NCI-H446 treated with DMSO at 0.1 percent for 48 hours (cell line): ENCODE measurements around the gene PCDHA5.
"Not testable (repeated sequence)": the region's sequence is repeated elsewhere in the genome, so short reads cannot be mapped to it uniquely, and the experiment has no call there.

Experiments
- DNase-seq: peaks from one replicate; lab custom pipeline; 2025; lab: John Stamatoyannopoulos, UW

The PCDHA5 gene

DNA sequence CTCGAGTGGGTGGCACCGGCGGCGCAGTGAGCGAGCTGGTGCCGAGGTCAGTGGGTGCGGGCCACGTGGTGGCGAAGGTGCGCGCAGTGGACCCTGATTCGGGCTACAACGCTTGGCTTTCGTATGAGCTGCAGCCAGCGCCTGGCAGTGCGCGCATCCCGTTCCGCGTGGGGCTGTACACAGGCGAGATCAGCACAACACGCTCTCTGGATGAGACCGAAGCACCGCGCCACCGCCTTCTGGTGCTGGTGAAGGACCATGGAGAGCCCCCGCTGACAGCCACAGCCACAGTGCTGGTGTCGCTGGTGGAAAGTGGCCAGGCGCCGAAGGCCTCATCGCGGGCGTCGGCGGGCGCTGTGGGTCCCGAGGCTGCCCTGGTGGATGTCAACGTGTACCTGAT, 2.1 kb downstream of the PCDHA5 start:
- DNase-seq = no peak

- DNase-seq = peak; percentile 23
Measured at GRCh38 chr5:140827704-140828361, 6.4 kb downstream of the PCDHA5 start, which contains the start of gene PCDHA6. PCDHA6 (plus strand) TSS chr5:140827960; CDS start chr5:140828092, 132 bp downstream.

DNA sequence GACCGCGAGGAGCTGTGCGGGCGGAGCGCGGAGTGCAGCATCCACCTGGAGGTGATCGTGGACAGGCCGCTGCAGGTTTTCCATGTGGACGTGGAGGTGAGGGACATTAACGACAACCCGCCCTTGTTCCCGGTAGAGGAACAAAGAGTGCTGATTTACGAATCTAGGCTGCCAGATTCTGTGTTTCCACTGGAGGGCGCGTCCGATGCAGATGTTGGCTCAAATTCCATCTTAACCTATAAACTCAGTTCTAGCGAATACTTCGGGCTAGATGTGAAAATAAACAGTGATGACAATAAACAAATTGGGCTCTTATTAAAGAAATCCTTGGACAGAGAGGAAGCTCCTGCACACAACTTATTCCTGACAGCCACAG, 6.9 kb downstream of the PCDHA5 start:
- peak; percentile 19 for DNase-seq

GRCh38 chr5:140829511-140830501, 8.4 kb downstream of the PCDHA5 start:
- DNase-seq = not testable (repeated sequence)

DNA sequence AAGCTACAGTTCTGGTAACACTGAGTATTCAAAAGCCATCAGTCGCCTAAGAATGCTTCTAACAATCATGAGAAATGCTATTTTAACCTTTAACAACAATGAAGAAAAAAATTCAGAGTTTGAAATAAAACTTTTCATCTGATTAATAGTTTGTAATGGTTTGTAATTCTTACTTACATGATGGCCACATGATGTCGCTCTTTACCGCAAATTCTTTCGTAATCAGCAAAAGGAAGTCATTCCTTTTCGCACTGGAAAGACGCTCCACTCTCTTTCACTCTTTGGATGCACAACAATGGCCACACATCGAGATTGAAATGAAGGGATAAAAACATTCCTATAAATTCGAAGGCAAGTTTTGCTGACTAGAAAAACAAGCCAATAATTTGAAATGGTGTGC, 12.6 kb downstream of the PCDHA5 start, which contains the start of gene PCDHA7:
TSS of gene PCDHA7 (plus strand) at position 277 of the 400 bp plus-strand sequence. CDS start at position 392, 115 bp downstream.
- no peak for DNase-seq

DNA sequence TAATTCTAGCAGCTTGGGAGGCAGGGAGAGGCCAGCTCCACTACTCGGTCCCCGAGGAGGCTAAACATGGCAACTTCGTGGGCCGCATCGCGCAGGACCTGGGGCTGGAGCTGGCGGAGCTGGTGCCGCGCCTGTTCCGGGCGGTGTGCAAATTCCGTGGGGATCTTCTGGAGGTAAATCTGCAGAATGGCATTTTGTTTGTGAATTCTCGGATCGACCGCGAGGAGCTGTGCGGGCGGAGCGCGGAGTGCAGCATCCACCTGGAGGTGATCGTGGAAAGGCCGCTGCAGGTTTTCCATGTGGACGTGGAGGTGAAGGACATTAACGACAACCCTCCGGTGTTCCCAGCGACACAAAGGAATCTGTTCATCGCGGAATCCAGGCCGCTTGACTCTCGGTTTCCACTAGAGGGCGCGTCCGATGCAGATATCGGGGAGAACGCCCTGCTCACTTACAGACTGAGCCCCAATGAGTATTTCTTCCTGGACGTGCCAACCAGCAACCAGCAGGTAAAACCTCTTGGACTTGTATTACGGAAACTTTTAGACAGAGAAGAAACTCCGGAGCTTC, 13.1 kb downstream of the PCDHA5 start:
- DNase-seq = not testable (repeated sequence)

GRCh38 chr5:140835622-140836510, 14.5 kb downstream of the PCDHA5 start:
- no peak for DNase-seq

DNA sequence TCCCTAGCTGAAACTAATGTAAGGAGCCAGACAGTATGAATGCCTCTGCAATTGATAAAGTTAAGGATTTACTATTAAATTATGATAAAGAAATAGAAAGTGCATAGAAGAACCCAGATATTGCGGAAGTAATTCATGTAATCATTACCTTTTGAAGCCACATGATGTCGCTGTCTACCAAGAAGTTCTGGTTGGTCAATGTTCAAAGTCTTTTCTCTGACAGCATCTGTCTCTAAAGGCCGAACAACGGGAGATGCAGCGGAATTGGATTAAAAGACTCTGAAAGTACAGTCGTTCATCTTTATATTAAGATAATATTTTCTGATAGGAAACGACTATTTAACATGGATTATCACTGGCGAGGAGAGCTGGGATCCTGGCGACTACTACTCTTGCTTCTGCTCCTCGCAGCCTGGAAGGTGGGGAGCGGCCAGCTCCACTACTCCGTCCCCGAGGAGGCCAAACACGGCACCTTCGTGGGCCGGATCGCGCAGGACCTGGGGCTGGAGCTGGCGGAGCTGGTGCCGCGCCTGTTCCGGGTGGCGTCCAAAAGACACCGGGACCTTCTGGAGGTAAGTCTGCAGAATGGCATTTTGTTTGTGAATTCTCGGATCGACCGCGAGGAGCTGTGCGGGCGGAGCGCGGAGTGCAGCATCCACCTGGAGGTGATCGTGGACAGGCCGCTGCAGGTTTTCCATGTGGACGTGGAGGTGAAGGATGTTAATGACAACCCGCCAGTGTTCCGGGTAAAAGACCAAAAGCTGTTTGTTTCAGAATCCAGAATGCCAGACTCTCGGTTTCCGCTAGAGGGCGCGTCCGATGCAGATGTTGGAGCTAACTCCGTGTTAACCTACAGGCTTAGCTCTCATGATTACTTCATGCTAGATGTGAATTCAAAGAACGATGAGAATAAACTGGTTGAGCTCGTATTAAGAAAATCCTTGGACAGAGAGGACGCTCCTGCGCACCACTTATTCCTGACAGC, 19.9 kb downstream of the PCDHA5 start, which contains the start of gene PCDHA8:
TSS of gene PCDHA8 (plus strand) at position 210 of the 985 bp plus-strand sequence. CDS start at position 345, 135 bp downstream.
- no peak for DNase-seq

DNA sequence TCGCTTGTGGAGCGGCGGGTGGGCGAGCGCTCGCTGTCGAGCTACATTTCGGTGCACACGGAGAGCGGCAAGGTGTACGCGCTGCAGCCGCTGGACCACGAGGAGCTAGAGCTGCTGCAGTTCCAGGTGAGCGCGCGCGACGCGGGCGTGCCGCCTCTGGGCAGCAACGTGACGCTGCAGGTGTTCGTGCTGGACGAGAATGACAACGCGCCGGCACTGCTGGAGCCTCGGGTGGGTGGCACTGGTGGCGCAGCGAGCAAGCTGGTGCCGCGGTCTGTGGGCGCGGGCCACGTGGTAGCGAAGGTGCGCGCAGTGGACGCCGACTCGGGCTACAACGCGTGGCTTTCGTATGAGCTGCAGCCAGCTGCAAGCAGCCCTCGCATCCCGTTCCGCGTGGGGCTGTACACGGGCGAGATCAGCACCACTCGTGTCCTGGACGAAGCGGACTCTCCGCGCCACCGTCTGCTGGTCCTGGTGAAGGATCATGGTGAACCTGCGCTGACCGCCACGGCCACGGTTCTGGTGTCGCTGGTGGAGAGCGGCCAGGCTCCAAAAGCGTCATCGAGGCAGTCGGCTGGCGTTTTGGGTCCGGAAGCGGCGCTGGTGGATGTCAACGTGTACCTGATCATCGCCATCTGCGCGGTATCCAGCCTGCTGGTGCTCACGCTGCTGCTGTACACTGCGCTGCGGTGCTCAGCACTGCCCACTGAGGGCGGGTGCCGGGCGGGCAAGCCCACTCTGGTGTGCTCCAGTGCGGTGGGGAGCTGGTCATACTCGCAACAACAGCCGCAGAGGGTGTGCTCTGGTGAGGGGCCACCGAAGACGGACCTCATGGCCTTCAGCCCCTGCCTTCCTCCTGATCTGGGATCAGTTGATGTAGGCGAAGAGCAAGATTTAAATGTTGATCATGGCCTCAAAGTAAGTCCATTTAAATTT, 21.7 kb downstream of the PCDHA5 start:
- no peak for DNase-seq

DNA sequence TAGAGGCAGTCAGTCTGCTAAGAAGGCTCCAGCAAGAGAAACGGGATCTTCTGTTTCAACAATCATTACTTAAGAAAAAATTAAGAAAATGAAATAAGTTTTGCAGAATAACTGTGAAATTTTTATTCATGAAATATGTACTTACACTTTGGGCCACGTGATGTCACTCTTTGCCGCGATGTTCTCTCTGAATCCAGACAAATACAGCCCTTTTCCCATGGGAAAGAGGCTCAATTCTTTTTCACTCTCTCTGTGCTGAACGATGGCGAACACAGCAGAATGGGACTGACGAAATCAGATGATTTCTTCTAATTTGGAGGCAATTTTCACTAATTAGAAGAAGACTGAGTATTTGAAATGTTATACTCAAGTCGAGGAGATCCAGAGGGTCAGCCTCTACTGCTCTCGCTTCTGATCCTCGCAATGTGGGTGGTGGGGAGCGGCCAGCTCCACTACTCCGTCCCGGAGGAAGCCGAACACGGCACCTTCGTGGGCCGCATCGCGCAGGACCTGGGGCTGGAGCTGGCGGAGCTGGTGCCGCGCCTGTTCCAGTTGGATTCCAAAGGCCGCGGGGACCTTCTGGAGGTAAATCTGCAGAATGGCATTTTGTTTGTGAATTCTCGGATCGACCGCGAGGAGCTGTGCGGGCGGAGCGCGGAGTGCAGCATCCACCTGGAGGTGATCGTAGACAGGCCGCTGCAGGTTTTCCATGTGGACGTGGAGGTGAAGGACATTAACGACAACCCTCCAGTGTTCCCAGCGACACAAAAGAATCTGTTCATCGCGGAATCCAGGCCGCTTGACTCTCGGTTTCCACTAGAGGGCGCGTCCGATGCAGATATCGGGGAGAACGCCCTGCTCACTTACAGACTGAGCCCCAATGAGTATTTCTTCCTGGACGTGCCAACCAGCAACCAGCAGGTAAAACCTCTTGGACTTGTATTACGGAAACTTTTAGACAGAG, 27.0 kb downstream of the PCDHA5 start, which contains the start of gene PCDHA9:
TSS of gene PCDHA9 (plus strand) at position 244 of the 964 bp plus-strand sequence. CDS start at position 358, 114 bp downstream.
- DNase-seq = not testable (repeated sequence)

DNA sequence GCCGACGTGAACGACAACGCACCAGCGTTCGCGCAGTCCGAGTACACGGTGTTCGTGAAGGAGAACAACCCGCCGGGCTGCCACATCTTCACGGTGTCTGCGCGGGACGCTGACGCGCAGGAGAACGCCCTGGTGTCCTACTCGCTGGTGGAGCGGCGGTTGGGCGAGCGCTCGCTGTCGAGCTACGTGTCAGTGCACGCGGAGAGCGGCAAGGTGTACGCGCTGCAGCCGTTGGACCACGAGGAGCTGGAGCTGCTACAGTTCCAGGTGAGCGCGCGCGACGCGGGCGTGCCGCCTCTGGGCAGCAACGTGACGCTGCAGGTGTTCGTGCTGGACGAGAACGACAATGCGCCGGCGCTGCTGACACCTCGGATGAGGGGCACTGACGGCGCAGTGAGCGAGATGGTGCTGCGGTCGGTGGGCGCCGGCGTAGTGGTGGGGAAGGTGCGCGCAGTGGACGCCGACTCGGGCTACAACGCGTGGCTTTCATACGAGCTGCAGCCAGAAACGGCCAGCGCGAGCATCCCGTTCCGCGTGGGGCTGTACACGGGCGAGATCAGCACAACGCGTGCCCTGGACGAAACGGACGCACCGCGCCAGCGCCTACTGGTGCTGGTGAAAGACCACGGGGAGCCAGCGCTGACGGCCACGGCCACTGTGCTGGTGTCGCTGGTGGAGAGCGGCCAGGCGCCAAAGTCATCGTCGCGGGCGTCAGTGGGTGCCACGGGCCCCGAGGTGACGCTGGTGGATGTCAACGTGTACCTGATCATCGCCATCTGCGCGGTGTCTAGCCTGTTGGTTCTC, 28.6 kb downstream of the PCDHA5 start:
- DNase-seq = not testable (repeated sequence)

GRCh38 chr5:140855772-140856674, 34.6 kb downstream of the PCDHA5 start, which contains the start of gene PCDHA10:
PCDHA10 (plus strand) TSS chr5:140855897; CDS start chr5:140856049, 152 bp downstream.
- DNase-seq = no peak

DNA sequence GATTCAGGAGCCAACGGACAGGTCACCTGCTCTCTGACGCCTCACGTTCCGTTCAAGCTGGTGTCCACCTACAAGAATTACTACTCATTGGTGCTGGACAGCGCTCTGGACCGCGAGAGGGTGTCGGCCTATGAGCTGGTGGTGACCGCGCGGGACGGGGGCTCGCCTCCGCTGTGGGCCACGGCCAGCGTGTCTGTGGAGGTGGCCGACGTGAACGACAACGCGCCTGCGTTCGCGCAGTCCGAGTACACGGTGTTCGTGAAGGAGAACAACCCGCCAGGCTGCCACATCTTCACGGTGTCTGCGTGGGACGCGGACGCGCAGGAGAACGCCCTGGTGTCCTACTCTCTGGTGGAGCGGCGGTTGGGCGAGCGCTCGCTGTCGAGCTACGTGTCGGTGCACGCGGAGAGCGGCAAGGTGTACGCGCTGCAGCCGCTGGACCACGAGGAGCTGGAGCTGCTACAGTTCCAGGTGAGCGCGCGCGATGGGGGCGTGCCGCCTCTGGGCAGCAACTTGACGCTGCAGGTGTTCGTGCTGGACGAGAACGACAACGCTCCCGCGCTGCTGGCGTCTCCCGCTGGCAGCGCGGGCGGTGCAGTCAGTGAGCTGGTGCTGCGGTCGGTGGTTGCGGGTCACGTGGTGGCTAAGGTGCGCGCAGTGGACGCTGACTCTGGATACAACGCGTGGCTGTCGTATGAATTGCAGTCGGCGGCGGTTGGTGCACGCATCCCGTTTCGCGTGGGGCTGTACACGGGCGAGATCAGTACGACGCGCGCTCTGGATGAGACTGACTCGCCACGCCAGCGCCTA, 36.0 kb downstream of the PCDHA5 start:
- DNase-seq = no peak

GRCh38 chr5:140857987-140858240, 36.5 kb downstream of the PCDHA5 start:
- no peak for DNase-seq
